ENCODE results near the gene ST8SIA4. TPM values are rescaled to one million over a fixed set of nuclear protein-coding genes. Genes with fewer than 3 reads are reported as not detected.

Gene ST8SIA4
- total RNA-seq, 2 experiments from 2014 or later, result 17.8 to 19.5 TPM

DNA sequence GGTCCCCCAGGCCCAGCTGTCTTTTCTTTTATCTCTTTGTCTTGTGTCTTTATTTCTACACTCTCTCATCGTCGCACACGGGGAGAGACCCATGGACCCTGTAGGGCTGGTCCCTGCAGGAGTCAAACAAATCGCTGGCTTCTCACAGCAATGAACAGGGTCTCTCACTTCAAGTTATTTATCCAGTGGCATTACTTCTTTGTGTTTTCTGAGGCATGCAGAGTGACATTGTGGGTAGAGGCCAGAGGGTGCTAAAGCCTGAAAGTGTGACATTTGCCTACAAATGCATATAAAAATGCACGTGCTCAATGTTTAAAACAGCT is 127.6 kb downstream of the ST8SIA4 start:
- no peaks in the 10 kb centered on the region for H3K27me3 ChIP-seq (ENCODE audit: control insufficient read depth in 1 of 2, insufficient read depth in 2 of 2, low read length in 2 of 2)
- ChIA-PET POLR2A (no interaction called here), CTCF (interaction anchor here (0.7 kb wide), 1 partner anchor 133 kb away, joined by 3 read pairs; no protein-coding TSS in a partner anchor)
- H3K36me3 ChIP-seq (ENCODE audit: insufficient read depth, low read length), result no peaks in the 10 kb centered on the region
- TF ChIP-seq CTCF (IDR thresholded peaks at IDR 0.05), result no peak
- peaks cover 29% of the 10 kb centered on the region for H3K4me1 Mint-ChIP-seq (ENCODE audit: low read depth)
- no peaks in the 10 kb centered on the region for H3K9me3 Mint-ChIP-seq
- no peak overlapping the region for H3K4me3 Mint-ChIP-seq
- no peak overlapping the region for H3K27ac ChIP-seq (ENCODE audit: low read depth in 1 of 2, low read length in 2 of 2)
- no peaks in the 10 kb centered on the region for H3K27me3 Mint-ChIP-seq
- H3K36me3 Mint-ChIP-seq (ENCODE audit: low read depth), result no peaks in the 10 kb centered on the region
- no peaks in the 10 kb centered on the region for H3K9me3 ChIP-seq (ENCODE audit: control insufficient read depth in 1 of 2, insufficient read depth in 1 of 2, low read length in 2 of 2)
- intact Hi-C loops (cut with DNase I, micrococcal nuclease), result loop anchor here in 1 of 2 experiments (10.0 kb wide), 1 partner anchor 241 kb away; the partner anchor contains the start of gene FAM174A
- ATAC-seq (ENCODE audit: poor library complexity) (no peak), DNase-seq (no peak)
- H3K4me3 ChIP-seq (ENCODE audit: low read length), result no peak overlapping the region
- H3K4me1 ChIP-seq (ENCODE audit: insufficient read depth, low read length), result peaks cover 7% of the 10 kb centered on the region
- H3K27ac Mint-ChIP-seq, result no peak overlapping the region

DNA sequence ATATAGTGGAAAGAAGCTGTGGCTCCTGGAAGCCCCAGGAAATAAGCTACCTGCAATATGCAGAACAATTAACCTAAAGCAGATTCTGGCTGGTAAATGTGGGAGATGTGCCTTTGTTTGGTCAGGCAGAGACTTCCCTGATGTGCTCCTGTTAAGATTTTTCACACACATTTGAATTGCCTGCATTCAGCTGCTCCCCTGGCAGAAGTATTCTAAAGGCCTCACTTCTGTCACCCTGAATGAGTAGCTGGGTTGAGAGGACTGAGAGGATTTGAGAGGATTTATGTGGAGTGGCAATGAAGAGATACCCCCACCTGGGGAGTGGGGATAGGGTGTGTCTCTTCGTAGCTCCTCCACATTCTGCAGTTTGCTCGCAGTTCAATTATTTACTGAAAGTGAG is 130.5 kb downstream of the ST8SIA4 start:
- H3K27me3 ChIP-seq (ENCODE audit: control insufficient read depth in 1 of 2, insufficient read depth in 2 of 2, low read length in 2 of 2), result no peaks in the 10 kb centered on the region
- H3K36me3 Mint-ChIP-seq (ENCODE audit: low read depth), result no peaks in the 10 kb centered on the region
- no peaks in the 10 kb centered on the region for H3K27me3 Mint-ChIP-seq
- TF ChIP-seq CTCF (IDR thresholded peaks at IDR 0.05), result no peak
- ATAC-seq (ENCODE audit: poor library complexity) (no peak), DNase-seq (no peak)
- no peak overlapping the region for H3K4me3 Mint-ChIP-seq
- no peaks in the 10 kb centered on the region for H3K9me3 ChIP-seq (ENCODE audit: control insufficient read depth in 1 of 2, insufficient read depth in 1 of 2, low read length in 2 of 2)
- H3K4me1 Mint-ChIP-seq (ENCODE audit: low read depth), result peaks cover 3% of the 10 kb centered on the region
- H3K4me3 ChIP-seq (ENCODE audit: low read length), result no peak overlapping the region
- ChIA-PET CTCF (no interaction called here), POLR2A (interaction anchor here (1.3 to 1.5 kb wide), 2 partner anchors 8 to 128 kb away, joined by 3 to 6 read pairs; no protein-coding TSS in a partner anchor)
- H3K9me3 Mint-ChIP-seq, result no peaks in the 10 kb centered on the region
- no peak overlapping the region for H3K27ac ChIP-seq (ENCODE audit: low read depth in 1 of 2, low read length in 2 of 2)
- H3K4me1 ChIP-seq (ENCODE audit: insufficient read depth, low read length), result no peaks in the 10 kb centered on the region
- intact Hi-C loops (cut with DNase I, micrococcal nuclease), result loop anchor here in 1 of 2 experiments (10.0 kb wide), 1 partner anchor 238 kb away; the partner anchor contains the start of gene FAM174A
- no peaks in the 10 kb centered on the region for H3K36me3 ChIP-seq (ENCODE audit: insufficient read depth, low read length)
- no peak overlapping the region for H3K27ac Mint-ChIP-seq

- H3K4me1 ChIP-seq (ENCODE audit: insufficient read depth, low read length), result no peaks in the 10 kb centered on the region
- H3K36me3 Mint-ChIP-seq (ENCODE audit: low read depth), result no peaks in the 10 kb centered on the region
- H3K4me3 ChIP-seq (ENCODE audit: low read length), result no peak overlapping the region
- DNase-seq (no peak), ATAC-seq (ENCODE audit: poor library complexity) (no peak)
- no peak overlapping the region for H3K4me3 Mint-ChIP-seq
- H3K27ac ChIP-seq (ENCODE audit: low read depth in 1 of 2, low read length in 2 of 2), result no peak overlapping the region
- intact Hi-C loops (cut with DNase I, micrococcal nuclease), result loop anchor here in 1 of 2 experiments (10.0 kb wide), 1 partner anchor 237 kb away; the partner anchor contains the start of gene FAM174A
- POLR2A ChIA-PET, result interaction anchor here (1.3 to 1.5 kb wide), 2 partner anchors 9 to 129 kb away, joined by 3 to 6 read pairs; no protein-coding TSS in a partner anchor
- no peaks in the 10 kb centered on the region for H3K9me3 Mint-ChIP-seq
- no peaks in the 10 kb centered on the region for H3K9me3 ChIP-seq (ENCODE audit: control insufficient read depth in 1 of 2, insufficient read depth in 1 of 2, low read length in 2 of 2)
- no peaks in the 10 kb centered on the region for H3K36me3 ChIP-seq (ENCODE audit: insufficient read depth, low read length)
- no peaks in the 10 kb centered on the region for H3K27me3 Mint-ChIP-seq
- no peaks in the 10 kb centered on the region for H3K4me1 Mint-ChIP-seq (ENCODE audit: low read depth)
- no peak overlapping the region for H3K27ac Mint-ChIP-seq
- H3K27me3 ChIP-seq (ENCODE audit: control insufficient read depth in 1 of 2, insufficient read depth in 2 of 2, low read length in 2 of 2), result no peaks in the 10 kb centered on the region
- CTCF ChIA-PET, result interaction anchor here (1.3 kb wide), 1 partner anchor 27 kb away, joined by 3 read pairs; no protein-coding TSS in a partner anchor
- TF ChIP-seq CTCF (IDR thresholded peaks at IDR 0.05), result no peak
Measured at GRCh38 chr5:100772006-100772405, 131.1 kb downstream of the ST8SIA4 start.

Measured in CD4-positive, alpha-beta T cell (primary cell).